ENCODE results near the gene CAMK1D.

The CAMK1D gene

GRCh38 chr10:12403119-12403518 is 53.8 kb downstream of the CAMK1D start:
- no peak for DNase-seq (ENCODE audit: low read depth)

- DNase-seq (ENCODE audit: low read depth), result no peak
Observed at GRCh38 chr10:12405342-12406320, 56.3 kb downstream of the CAMK1D start.

- no peak for DNase-seq (ENCODE audit: low read depth)
Observed at GRCh38 chr10:12406764-12407400, 57.5 kb downstream of the CAMK1D start.

GRCh38 chr10:12408472-12408871 is 59.1 kb downstream of the CAMK1D start:
- no peak for DNase-seq (ENCODE audit: low read depth)

GRCh38 chr10:12409161-12409560 is 59.8 kb downstream of the CAMK1D start:
- DNase-seq (ENCODE audit: low read depth), result no peak

GRCh38 chr10:12409613-12410012 is 60.3 kb downstream of the CAMK1D start:
- no peak for DNase-seq (ENCODE audit: low read depth)

GRCh38 chr10:12412666-12413368 is 63.5 kb downstream of the CAMK1D start:
- DNase-seq (ENCODE audit: low read depth), result no peak

- DNase-seq (ENCODE audit: low read depth), result no peak
Observed at GRCh38 chr10:12413369-12413711, 64.0 kb downstream of the CAMK1D start.

GRCh38 chr10:12414278-12414989 is 65.1 kb downstream of the CAMK1D start:
- DNase-seq (ENCODE audit: low read depth), result no peak

- peak; percentile 15 for DNase-seq (ENCODE audit: low read depth)
Observed at GRCh38 chr10:12416344-12417050, 67.2 kb downstream of the CAMK1D start.

- no peak for DNase-seq (ENCODE audit: low read depth)
Observed at GRCh38 chr10:12417331-12417730, 68.0 kb downstream of the CAMK1D start.

- DNase-seq (ENCODE audit: low read depth), result no peak
Observed at GRCh38 chr10:12418000-12418399, 68.7 kb downstream of the CAMK1D start.

- no peak for DNase-seq (ENCODE audit: low read depth)
Observed at GRCh38 chr10:12418725-12419261, 69.4 kb downstream of the CAMK1D start.

- no peak for DNase-seq (ENCODE audit: low read depth)
Observed at GRCh38 chr10:12419262-12419847, 70.0 kb downstream of the CAMK1D start.

GRCh38 chr10:12420530-12421120 is 71.3 kb downstream of the CAMK1D start:
- DNase-seq (ENCODE audit: low read depth), result no peak

GRCh38 chr10:12422189-12422588 is 72.8 kb downstream of the CAMK1D start:
- DNase-seq (ENCODE audit: low read depth), result no peak

- no peak for DNase-seq (ENCODE audit: low read depth)
Observed at GRCh38 chr10:12423896-12424295, 74.5 kb downstream of the CAMK1D start.

GRCh38 chr10:12427276-12427675 is 77.9 kb downstream of the CAMK1D start:
- DNase-seq (ENCODE audit: low read depth), result no peak

- no peak for DNase-seq (ENCODE audit: low read depth)
Observed at GRCh38 chr10:12428447-12429135, 79.2 kb downstream of the CAMK1D start.
